ENCODE data around the gene GRB10. TPM values are rescaled to one million over a fixed set of nuclear protein-coding genes. Genes with fewer than 3 reads are reported as not detected.

Gene GRB10
- total and polyA plus RNA-seq, 11 donors: 14.7 to 38.2 (median 28.0) TPM

DNA sequence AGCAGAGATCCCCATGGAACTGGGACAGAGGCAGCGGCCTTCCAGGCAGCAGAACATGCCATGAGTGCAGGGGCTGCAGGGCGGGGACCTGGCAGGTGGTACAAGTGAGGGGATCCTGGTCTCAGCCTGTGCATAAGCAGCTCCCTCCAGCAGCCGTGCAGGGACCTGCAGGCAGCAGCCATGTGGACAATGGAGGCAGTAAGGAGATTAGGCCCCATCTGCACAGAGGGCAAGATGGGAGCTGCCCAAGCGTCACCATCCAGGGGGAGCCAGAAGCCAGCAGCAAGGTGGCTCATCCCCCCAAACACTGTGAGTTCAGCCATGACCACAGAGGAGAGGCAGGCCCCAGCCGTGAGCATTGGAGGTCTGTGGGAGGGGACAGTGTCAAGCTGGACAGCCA lies 220.6 kb downstream of the GRB10 start:
- ATAC-seq (peak in 1 of 4 donors; percentile 16), DNase-seq (no peak)
- WGBS, 4 donors: 68 to 78% (median 70%) methylated on average over 4 to 5 of the region's 5 CpGs
- TF ChIP-seq, protein P1, sequence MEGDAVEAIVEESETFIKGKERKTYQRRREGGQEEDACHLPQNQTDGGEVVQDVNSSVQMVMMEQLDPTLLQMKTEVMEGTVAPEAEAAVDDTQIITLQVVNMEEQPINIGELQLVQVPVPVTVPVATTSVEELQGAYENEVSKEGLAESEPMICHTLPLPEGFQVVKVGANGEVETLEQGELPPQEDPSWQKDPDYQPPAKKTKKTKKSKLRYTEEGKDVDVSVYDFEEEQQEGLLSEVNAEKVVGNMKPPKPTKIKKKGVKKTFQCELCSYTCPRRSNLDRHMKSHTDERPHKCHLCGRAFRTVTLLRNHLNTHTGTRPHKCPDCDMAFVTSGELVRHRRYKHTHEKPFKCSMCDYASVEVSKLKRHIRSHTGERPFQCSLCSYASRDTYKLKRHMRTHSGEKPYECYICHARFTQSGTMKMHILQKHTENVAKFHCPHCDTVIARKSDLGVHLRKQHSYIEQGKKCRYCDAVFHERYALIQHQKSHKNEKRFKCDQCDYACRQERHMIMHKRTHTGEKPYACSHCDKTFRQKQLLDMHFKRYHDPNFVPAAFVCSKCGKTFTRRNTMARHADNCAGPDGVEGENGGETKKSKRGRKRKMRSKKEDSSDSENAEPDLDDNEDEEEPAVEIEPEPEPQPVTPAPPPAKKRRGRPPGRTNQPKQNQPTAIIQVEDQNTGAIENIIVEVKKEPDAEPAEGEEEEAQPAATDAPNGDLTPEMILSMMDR (IDR thresholded peaks at IDR 0.05): no peak
- TF ChIP-seq POLR2A (IDR thresholded peaks at IDR 0.05): no peak
- intact Hi-C loops (cut with DNase I): no loop called here
- Histone ChIP-seq H3K27me3 (peaks cover 0 to 32% (median 4%) of the 10 kb centered on the region in 9 donors), H3K4me3 (no peak overlapping the region), H3K4me1 (no peaks in the 10 kb centered on the region), H3K27ac (no peak overlapping the region), H3K9me3 (no peaks in the 10 kb centered on the region), H3K36me3 (no peaks in the 10 kb centered on the region)

DNA sequence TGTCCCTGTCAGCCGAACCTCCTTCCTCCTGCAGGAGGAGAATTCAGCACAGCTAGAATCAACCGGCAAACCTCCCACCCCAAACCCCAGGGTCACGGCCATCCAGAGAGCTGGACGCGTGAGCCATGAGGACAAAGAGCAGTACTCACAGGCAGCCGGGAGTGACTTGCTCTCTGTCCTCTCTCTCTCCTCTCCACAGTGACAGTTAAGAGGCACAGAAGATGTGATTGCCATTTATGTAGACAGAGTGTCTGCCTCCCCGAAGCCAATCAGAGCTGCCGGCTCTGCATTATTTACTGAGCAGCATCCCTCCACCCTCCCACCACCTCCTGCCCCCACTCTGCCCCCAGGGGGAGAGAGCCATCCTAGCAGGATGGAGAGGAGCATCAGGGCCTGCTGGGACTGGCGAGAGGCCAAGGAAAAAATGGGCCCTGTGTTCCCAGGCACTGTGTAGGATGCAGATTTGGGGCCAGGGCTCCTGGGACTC lies 221.8 kb downstream of the GRB10 start:
- WGBS, 4 donors: 11 to 31% (median 27%) methylated on average over 5 to 9 of the region's 9 CpGs
- TF ChIP-seq, protein P1 (IDR thresholded peaks at IDR 0.05): no peak
- TF ChIP-seq POLR2A (IDR thresholded peaks at IDR 0.05): no peak
- DNase-seq (no peak), ATAC-seq (peak in 1 of 4 donors; percentile 41)
- H3K4me3 ChIP-seq: no peak overlapping the region
- H3K36me3 ChIP-seq: no peaks in the 10 kb centered on the region
- peaks cover 0 to 5% (median 0%) of the 10 kb centered on the region in 12 donors for H3K4me1 ChIP-seq
- H3K9me3 ChIP-seq: no peaks in the 10 kb centered on the region
- intact Hi-C loops (cut with DNase I): no loop called here
- peaks cover 0 to 32% (median 4%) of the 10 kb centered on the region in 9 donors for H3K27me3 ChIP-seq
- H3K27ac ChIP-seq: no peak overlapping the region

DNA sequence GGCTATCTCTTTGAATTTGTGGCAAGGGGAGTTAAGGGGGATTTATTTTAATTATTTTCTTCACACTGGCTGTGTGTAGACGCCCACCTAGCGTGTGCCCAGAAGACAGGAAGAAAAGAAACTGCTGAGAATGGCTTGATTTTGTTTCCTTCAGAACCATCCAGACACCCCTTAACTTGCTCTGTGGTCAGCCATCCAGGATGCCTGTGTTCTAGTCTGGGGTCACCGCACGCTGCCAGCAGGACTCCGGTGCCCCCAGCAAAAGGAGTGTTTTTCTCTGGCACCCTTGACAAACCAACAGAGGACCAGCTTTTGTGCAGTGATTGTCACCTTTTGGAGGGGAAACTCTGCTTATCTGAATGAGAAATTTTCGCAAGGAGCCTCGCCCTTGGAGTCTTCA lies 222.8 kb downstream of the GRB10 start:
- H3K27ac ChIP-seq: no peak overlapping the region
- H3K36me3 ChIP-seq: no peaks in the 10 kb centered on the region
- intact Hi-C loops (cut with DNase I): no loop called here
- no peaks in the 10 kb centered on the region for H3K9me3 ChIP-seq
- no peak overlapping the region for H3K4me3 ChIP-seq
- DNase-seq (no peak), ATAC-seq (no peak)
- no peak for TF ChIP-seq POLR2A (IDR thresholded peaks at IDR 0.05)
- TF ChIP-seq, protein P1 (IDR thresholded peaks at IDR 0.05): no peak
- H3K4me1 ChIP-seq: peaks cover 0 to 5% (median 0%) of the 10 kb centered on the region in 12 donors
- 81 to 89% (median 85%) methylated on average over 7 of the region's 7 CpGs for WGBS, 4 donors
- peaks cover 0 to 32% (median 8%) of the 10 kb centered on the region in 9 donors for H3K27me3 ChIP-seq

DNA sequence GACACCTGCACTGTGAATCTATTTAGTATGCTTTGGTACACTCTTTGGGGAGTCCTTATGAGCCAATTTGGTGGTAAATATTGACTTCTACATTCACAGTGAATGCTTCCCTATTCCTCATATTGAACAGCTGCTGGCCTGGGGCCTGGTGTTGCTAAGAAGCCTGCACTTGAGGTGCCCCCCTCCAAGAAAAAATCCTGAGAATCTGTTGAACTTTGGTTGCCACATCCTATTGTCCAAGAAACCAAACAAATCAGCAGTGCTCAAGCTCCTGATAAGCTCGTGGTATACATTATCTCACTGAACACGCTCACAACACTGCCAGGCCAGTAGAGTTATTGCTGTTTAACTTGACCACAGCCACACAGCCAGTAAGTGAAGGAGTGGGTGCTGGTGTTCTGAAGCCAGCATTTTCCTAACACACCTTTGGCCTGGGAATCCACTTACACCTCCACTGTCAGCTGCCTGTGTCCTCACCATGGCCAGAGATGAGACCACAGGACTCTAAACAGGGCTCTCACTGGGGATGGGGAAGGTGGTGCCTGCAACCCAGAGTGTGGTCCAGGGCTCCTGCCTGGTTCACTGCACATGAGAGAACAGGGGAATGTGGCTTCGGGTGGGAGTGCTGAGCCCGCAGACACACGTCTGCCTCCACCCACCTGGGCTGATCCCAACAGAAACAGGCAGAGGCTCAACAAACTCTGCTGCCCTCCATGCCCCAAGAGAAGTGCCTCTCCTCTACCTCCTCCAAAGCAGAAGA lies 224.2 kb downstream of the GRB10 start:
- peaks cover 0 to 24% (median 5%) of the 10 kb centered on the region in 9 donors for H3K27me3 ChIP-seq
- DNase-seq (no peak), ATAC-seq (no peak)
- TF ChIP-seq, protein P1 (IDR thresholded peaks at IDR 0.05): no peak
- TF ChIP-seq POLR2A (IDR thresholded peaks at IDR 0.05): no peak
- no peak overlapping the region for H3K27ac ChIP-seq
- peaks cover 0 to 5% (median 0%) of the 10 kb centered on the region in 12 donors for H3K4me1 ChIP-seq
- H3K9me3 ChIP-seq: no peaks in the 10 kb centered on the region
- H3K4me3 ChIP-seq: no peak overlapping the region
- intact Hi-C loops (cut with DNase I): no loop called here
- H3K36me3 ChIP-seq: no peaks in the 10 kb centered on the region
- WGBS, 4 donors: 63 to 69% (median 65%) methylated on average over 5 of the region's 5 CpGs
